SW 1271 (cell line): Measurements from ENCODE around the gene OTUD7B.

Experiments
- DNase-seq, 2 experiments: peaks; one replicate each; lab custom pipeline; 2025; lab: John Stamatoyannopoulos, UW

OTUD7B gene

GRCh38 chr1:149916193-149916897 is 94.2 kb downstream of the OTUD7B start:
- no peak for DNase-seq

DNA sequence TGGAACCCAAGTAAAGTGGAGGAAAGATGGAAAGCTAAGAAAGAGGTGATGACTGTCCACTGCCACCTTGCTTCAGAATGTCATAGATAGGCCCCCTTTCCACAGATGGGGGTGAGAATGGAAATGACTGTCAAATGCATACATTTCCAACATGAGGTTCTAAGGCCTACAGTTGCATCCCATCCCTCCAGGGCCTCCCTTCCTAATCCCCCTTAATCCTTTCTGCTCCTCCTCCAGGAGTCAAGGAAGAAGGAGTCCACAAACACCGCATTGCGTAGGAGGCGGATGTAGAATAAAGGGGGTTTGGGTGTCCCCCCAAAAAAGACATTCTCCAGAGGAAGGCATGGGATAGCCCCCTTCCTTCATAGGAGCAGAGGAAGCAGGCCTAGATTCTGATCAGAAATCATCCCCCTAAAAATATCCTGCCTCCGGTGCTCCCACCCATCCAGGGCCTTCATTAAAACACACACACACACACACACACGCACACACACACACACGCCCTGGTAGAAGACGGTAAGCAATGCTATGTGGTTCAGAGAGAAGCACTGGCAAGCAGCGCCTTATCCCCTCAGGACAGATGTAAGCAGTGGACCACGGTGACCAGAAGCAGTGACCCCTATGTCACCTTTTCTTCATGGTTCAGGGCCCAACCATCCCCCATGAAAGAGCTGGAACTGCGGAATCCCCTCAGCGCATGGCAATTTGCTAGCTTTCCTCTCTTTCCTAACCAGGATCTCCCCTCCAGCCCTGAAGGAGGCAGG is 94.9 kb downstream of the OTUD7B start:
- no peak for DNase-seq

DNA sequence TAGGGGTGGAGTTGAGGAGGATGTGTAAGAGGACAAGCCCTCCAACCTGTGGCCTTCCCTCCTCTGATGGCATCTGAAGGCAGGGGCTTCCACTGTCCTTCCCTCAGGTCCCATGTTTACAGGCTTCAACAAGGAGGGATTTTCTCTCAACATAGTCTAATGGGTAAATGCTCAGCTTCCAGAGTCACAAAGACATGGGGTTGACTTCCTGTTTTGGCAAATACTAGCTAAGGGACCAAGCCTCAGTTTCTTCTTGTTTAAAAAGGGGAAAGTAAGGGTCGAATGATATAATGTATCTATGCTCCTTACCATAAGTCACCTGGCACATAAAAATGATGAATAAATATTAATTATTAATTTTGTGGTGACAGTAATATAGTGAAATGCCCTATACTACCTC is 96.0 kb downstream of the OTUD7B start:
- DNase-seq = no peak

DNA sequence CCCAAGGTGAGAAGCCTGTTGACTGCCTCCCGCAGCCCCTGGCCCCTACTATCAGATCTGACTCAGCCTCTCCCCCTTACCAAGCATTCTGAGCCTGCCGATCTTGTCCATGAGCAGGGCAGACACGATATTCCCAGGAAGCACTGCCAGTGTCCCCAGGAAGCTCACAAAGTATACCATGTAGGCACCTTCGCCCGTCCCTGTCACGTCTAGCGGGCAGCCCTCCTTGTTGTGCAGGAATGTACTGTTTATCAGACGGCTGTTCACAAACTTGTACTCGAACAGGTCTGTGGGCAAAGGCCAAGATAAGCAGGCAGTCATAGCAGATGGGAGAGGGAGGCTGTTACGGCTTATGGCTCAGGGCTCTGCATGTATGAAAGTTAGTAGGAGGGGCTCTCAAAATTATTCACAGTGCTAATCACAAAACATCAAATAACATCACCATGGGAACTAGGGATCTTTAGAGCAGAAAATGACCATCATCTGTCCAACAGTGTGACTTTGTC is 103.9 kb downstream of the OTUD7B start:
- DNase-seq = no peak

GRCh38 chr1:149903836-149904491 is 106.6 kb downstream of the OTUD7B start:
- DNase-seq = no peak

DNA sequence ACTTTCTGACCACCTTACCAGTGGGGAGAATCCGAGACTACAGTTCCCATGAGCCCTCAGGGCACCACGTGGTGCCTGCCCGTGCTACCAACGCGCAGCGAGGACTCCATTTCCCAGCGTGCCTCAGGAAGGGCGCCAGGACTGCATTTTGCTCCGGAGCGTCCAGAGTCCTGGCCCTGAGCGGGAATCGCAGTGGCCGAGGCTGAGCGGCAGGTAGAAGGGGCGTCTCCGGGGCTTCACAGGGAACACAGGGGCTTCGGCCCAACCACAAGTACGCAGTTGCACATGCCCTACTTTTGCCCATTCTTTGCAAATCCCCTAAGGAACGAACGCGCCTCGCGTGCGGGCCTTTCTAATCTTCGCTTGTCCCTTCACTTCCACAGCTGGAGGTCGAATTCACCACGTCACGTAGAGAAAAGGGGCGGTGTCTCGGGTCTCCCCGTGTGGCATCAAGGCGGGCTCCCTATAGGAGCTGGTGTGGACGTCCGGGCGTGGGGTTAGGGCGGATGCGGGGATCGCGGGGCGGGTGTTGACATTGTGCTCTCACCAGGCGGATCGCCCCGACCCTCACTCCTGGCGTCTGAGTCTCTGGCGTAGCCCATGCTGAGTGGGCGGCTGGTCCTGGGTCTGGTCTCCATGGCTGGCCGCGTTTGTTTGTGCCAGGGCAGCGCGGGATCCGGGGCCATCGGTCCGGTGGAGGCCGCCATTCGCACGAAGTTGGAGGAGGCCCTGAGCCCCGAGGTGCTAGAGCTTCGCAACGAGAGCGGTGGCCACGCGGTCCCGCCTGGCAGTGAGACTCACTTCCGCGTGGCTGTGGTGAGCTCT is 110.9 kb downstream of the OTUD7B start, which contains the start of gene BOLA1:
Gene BOLA1, plus strand, starts transcription at position 109 of the 825 bp plus-strand sequence. Its CDS starts 492 bp downstream, at position 601.
- DNase-seq = peak; percentile 75 to 89

DNA sequence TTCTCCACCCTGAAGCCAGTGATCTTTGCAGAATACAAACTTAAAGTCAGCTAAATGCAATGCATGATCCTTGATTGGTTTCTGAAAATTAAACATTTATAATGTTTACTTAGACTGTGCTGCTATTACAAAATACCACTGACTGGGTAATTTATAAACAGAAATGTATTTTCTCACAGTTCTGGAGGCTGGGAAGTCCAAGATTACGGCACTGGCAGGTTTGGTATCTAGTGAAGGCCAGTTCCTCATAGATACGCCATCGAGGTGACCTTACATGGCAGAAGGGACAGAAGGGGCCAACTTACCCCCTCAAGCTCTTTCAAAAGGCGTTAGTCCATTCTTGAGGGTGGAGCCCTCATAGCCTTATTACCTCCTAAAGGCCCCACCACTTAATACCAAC is 114.0 kb downstream of the OTUD7B start:
- DNase-seq = no peak

DNA sequence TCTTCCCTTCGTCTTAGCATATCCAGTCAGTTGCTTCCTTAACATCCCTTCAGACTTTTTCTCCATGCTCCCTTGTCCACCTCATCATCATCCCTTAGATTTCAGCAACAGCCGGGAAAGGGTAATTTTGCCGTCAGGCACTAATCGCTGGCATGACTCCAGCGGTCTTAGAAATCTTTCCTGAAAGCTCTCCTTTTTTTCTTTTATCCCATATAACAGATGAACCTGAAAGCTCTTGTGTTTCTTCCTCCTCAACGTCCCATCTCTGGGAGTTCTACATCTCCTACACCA is 121.6 kb downstream of the OTUD7B start:
- no peak for DNase-seq

- DNase-seq = peak; percentile 90 to 95
These were observed 122.1 kb downstream of the OTUD7B start for GRCh38 chr1:149888247-149888998.
